Large intestine (tissue), 3 donors: ENCODE data around the gene OR51B4. TPM values are rescaled to one million over a fixed set of nuclear protein-coding genes. Genes with fewer than 3 reads are reported as not detected.
"Not testable (repeated sequence)": the region's sequence is repeated elsewhere in the genome, so short reads cannot be mapped to it uniquely, and the experiment has no call there.

Experiments used
- DNase-seq, 2 donors: peaks; one replicate each; pipeline versions ENCODE4 v3.0.0 to v3.0.0-alpha.2; 2013
- H3K27ac ChIP-seq: one replicate; pipeline ENCODE4 v1.5.1; 2013; ENCODE audit warnings: low read length
- H3K27me3 ChIP-seq: 2 replicates; pipeline ENCODE4 v1.6.1; 2013; ENCODE audit warnings: low read length; ENCODE audit not compliant: control insufficient read depth, insufficient read depth
- H3K36me3 ChIP-seq: 2 replicates; pipeline ENCODE4 v1.6.1; 2013; ENCODE audit warnings: low read length; ENCODE audit not compliant: control insufficient read depth, insufficient read depth
- H3K4me1 ChIP-seq: one replicate; pipeline ENCODE4 v1.6.1; 2013; ENCODE audit warnings: low read length; ENCODE audit not compliant: control insufficient read depth, insufficient read depth
- H3K4me3 ChIP-seq: one replicate; pipeline ENCODE4 v1.5.1; 2013; ENCODE audit warnings: low read length
- H3K9me3 ChIP-seq: one replicate; pipeline ENCODE4 v1.6.1; 2013; ENCODE audit warnings: mild to moderate bottlenecking, low read depth, low read length, moderate library complexity; ENCODE audit not compliant: control insufficient read depth
- WGBS: methylation state at CpG from one replicate; pipeline ENCODE4 v1.1.5; 2013; ENCODE audit warnings: low lambda C conversion rate; ENCODE audit not compliant: insufficient coverage; 5-methylcytosine and 5-hydroxymethylcytosine counted together
- polyA plus RNA-seq: library from polyadenylated mRNA; unstranded; fragments of 120-200 nt; gene quantifications from one replicate; pipeline ENCODE4 v1.2.1, GENCODE V29; 2013

The OR51B4 gene
- polyA plus RNA-seq, 1 donor = 0.07 TPM

- DNase-seq, H3K27me3 ChIP-seq, H3K4me3 ChIP-seq, H3K27ac ChIP-seq, H3K9me3 ChIP-seq, H3K4me1 ChIP-seq, H3K36me3 ChIP-seq: not testable (repeated sequence)
- WGBS = no CpG with 5 or more reads among the region's 5 CpGs
These were observed 48.3 kb downstream of the OR51B4 start for GRCh38 chr11:5253440-5253839.

GRCh38 chr11:5252919-5253265, 48.9 kb downstream of the OR51B4 start:
- no peaks in the 10 kb centered on the region for H3K27me3 ChIP-seq
- H3K36me3 ChIP-seq = no peaks in the 10 kb centered on the region
- H3K4me1 ChIP-seq = no peaks in the 10 kb centered on the region
- H3K4me3 ChIP-seq = no peak overlapping the region
- H3K9me3 ChIP-seq = no peaks in the 10 kb centered on the region
- no peak overlapping the region for H3K27ac ChIP-seq
- whole genome bisulfite sequencing = no CpG with 5 or more reads among the region's 1 CpG
- no peak for DNase-seq

GRCh38 chr11:5252192-5252918, 49.4 kb downstream of the OR51B4 start:
- H3K4me1 ChIP-seq = no peaks in the 10 kb centered on the region
- WGBS = 47% methylated on average over 3 of the region's 9 CpGs
- DNase-seq = no peak
- no peak overlapping the region for H3K27ac ChIP-seq
- H3K36me3 ChIP-seq = no peaks in the 10 kb centered on the region
- no peak overlapping the region for H3K4me3 ChIP-seq
- H3K27me3 ChIP-seq = no peaks in the 10 kb centered on the region
- no peaks in the 10 kb centered on the region for H3K9me3 ChIP-seq

DNA sequence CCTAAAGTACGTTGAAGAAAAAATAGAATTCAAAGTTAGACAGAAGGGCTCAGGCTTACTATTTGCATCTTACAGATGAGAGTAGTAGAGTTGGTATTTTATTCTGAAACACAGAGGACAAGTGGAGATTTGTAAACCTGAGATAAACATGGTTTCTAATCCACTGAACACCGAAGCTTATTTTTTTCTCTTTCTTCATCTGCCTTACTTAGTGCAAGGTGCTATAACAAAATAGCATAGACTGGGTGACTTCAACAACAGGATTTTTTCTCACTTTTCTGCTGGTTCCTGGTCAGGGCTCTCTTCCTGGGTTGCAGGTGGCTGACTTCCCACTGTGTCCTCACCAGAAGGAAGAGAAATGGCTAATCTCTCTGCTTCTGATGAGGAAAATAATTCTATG, 50.0 kb downstream of the OR51B4 start:
- Histone ChIP-seq H3K9me3 (no peaks in the 10 kb centered on the region), H3K27me3 (no peaks in the 10 kb centered on the region), H3K27ac (no peak overlapping the region), H3K36me3 (no peaks in the 10 kb centered on the region), H3K4me1 (no peaks in the 10 kb centered on the region), H3K4me3 (no peak overlapping the region)
- no CpG with 5 or more reads among the region's 2 CpGs for WGBS
- DNase-seq = no peak

Other genes starting within 250 kb of the OR51B4 start
- gene OR52E2, start 242.3 kb downstream of the OR51B4 start, polyA plus RNA-seq = not detected
- gene OR52E1, start 232.4 kb downstream of the OR51B4 start, polyA plus RNA-seq = not detected
- not detected for gene OR52A5, start 163.6 kb downstream of the OR51B4 start, polyA plus RNA-seq
- not detected for gene OR52A1, start 147.2 kb downstream of the OR51B4 start, polyA plus RNA-seq
- not detected for gene OR51V1, start 101.3 kb downstream of the OR51B4 start, polyA plus RNA-seq
- 175 TPM for gene HBB, start 74.9 kb downstream of the OR51B4 start, polyA plus RNA-seq
- gene HBD, start 67.5 kb downstream of the OR51B4 start, polyA plus RNA-seq = 0.09 TPM
- 9.7 TPM for gene HBG1, start 52.1 kb downstream of the OR51B4 start, polyA plus RNA-seq
- gene HBG2, start 47.2 kb downstream of the OR51B4 start, polyA plus RNA-seq = 2,367 TPM
- 5.6 TPM for gene HBE1, start 32.0 kb downstream of the OR51B4 start, polyA plus RNA-seq
- gene OR51B2, start 22.4 kb upstream of the OR51B4 start, polyA plus RNA-seq = not detected
- 0.30 TPM for gene OR51B5, start 41.6 kb upstream of the OR51B4 start, polyA plus RNA-seq
- not detected for gene OR51B6, start 49.6 kb upstream of the OR51B4 start, polyA plus RNA-seq
- gene OR51M1, start 81.9 kb upstream of the OR51B4 start, polyA plus RNA-seq = not detected
- not detected for gene OR51Q1, start 120.2 kb upstream of the OR51B4 start, polyA plus RNA-seq
- gene OR51I1, start 139.6 kb upstream of the OR51B4 start, polyA plus RNA-seq = not detected
- not detected for gene OR51I2, start 147.4 kb upstream of the OR51B4 start, polyA plus RNA-seq
- not detected for gene OR52D1, start 186.7 kb upstream of the OR51B4 start, polyA plus RNA-seq
- not detected for gene UBQLN3, start 208.0 kb upstream of the OR51B4 start, polyA plus RNA-seq
- gene UBQLNL, start 214.8 kb upstream of the OR51B4 start, polyA plus RNA-seq = 0.70 TPM
- gene OR52H1, start 246.6 kb upstream of the OR51B4 start, polyA plus RNA-seq = not detected